HepG2 (cell line): ENCODE data around the gene DUS2. TPM values are rescaled to one million over a fixed set of nuclear protein-coding genes. Genes with fewer than 3 reads are reported as not detected.

Experiments
- CEBPG ChIP-seq: IDR thresholded peaks from 2 replicates; pipeline ENCODE4 v1.6.1; 2016
- FOXC1 ChIP-seq: sonication (generic); formaldehyde crosslinking; IDR thresholded peaks from 2 replicates; pipeline ENCODE4 v1.8.0; 2022; ENCODE audit warnings: mild to moderate bottlenecking, missing genetic modification reagents, borderline replicate concordance
- FOXP1 ChIP-seq, 2 experiments: fragments of 450-650 bp in 1 of 2; IDR thresholded peaks; 2 replicates each; pipeline ENCODE4 v1.6.1; 2017 to 2018; ENCODE audit warnings: antibody characterized with exemption in 1 of 2
- KAT7 ChIP-seq: IDR thresholded peaks from 2 replicates; pipeline ENCODE4 v1.6.1; 2018; ENCODE audit warnings: borderline replicate concordance, missing compliant biosample characterization
- KLF16 ChIP-seq, 2 experiments: sonication (generic) in 1 of 2; formaldehyde crosslinking in 1 of 2; IDR thresholded peaks; 2 replicates each; pipeline versions ENCODE4 v1.6.1 to v1.8.0; 2016 to 2023; ENCODE audit warnings: missing genetic modification reagents in 2 of 2, missing compliant biosample characterization in 1 of 2
- MAX ChIP-seq: IDR thresholded peaks from 2 replicates; pipeline ENCODE4 v1.6.1; 2012; ENCODE audit warnings: inconsistent platforms
- MIER3 ChIP-seq: IDR thresholded peaks from 2 replicates; pipeline ENCODE4 v1.6.1; 2016; ENCODE audit warnings: missing compliant biosample characterization, borderline replicate concordance
- PRDM4 ChIP-seq: sonication (generic); formaldehyde crosslinking; IDR thresholded peaks from 2 replicates; pipeline ENCODE4 v1.9.0; 2021; ENCODE audit warnings: missing genetic modification reagents, borderline replicate concordance
- RAD51 ChIP-seq: fragments of 450-650 bp; IDR thresholded peaks from 2 replicates; pipeline ENCODE4 v1.6.1; 2016; ENCODE audit warnings: borderline replicate concordance
- RXRA ChIP-seq: sonication (generic); formaldehyde crosslinking; IDR thresholded peaks from 2 replicates; pipeline ENCODE4 v1.5.1; 2020; ENCODE audit warnings: missing genetic modification reagents
- SRSF1 ChIP-seq: fragments of 200-400 bp; formaldehyde crosslinking; optimal IDR thresholded peaks from 2 replicates; pipeline ENCODE3; 2017; ENCODE audit warnings: mild to moderate bottlenecking, low read depth, low read length, moderate library complexity
- TAF1 ChIP-seq: sonication (generic); formaldehyde crosslinking; IDR thresholded peaks from 2 replicates; pipeline ENCODE4 v1.4.0; 2020; ENCODE audit warnings: missing genetic modification reagents
- TFAP4 ChIP-seq: sonication (generic); IDR thresholded peaks from 2 replicates; pipeline ENCODE4 v1.6.1; 2016; ENCODE audit warnings: low read depth, borderline replicate concordance
- THAP9 ChIP-seq: sonication (generic); formaldehyde crosslinking; IDR thresholded peaks from 2 replicates; pipeline ENCODE4; 2020; ENCODE audit warnings: missing genetic modification reagents, mild to moderate bottlenecking, borderline replicate concordance
- TRAFD1 ChIP-seq: sonication (generic); formaldehyde crosslinking; IDR thresholded peaks from 2 replicates; pipeline ENCODE4 v1.5.1; 2020; ENCODE audit warnings: missing genetic modification reagents, mild to moderate bottlenecking, borderline replicate concordance
- WIZ ChIP-seq: sonication (generic); formaldehyde crosslinking; IDR thresholded peaks from 2 replicates; pipeline ENCODE4 v1.5.1; 2020; ENCODE audit warnings: mild to moderate bottlenecking, missing genetic modification reagents
- ZNF12 ChIP-seq: sonication (generic); formaldehyde crosslinking; IDR thresholded peaks from 2 replicates; pipeline ENCODE4 v1.5.0; 2020; ENCODE audit warnings: missing genetic modification reagents
- ZNF230 ChIP-seq: sonication (generic); formaldehyde crosslinking; IDR thresholded peaks from 2 replicates; pipeline ENCODE4 v1.4.0; 2020; ENCODE audit warnings: mild to moderate bottlenecking, missing genetic modification reagents
- ZNF24 ChIP-seq: fragments of 450-650 bp; IDR thresholded peaks from 2 replicates; pipeline ENCODE4 v1.6.1; 2017; ENCODE audit warnings: antibody characterized with exemption, mild to moderate bottlenecking
- ZNF33A ChIP-seq: sonication (generic); formaldehyde crosslinking; IDR thresholded peaks from 2 replicates; pipeline ENCODE4 v1.5.1; 2020; ENCODE audit warnings: missing genetic modification reagents, mild to moderate bottlenecking, moderate library complexity, borderline replicate concordance
- ZNF781 ChIP-seq: sonication (generic); formaldehyde crosslinking; IDR thresholded peaks from 2 replicates; pipeline ENCODE4 v1.5.1; 2020; ENCODE audit warnings: borderline replicate concordance, mild to moderate bottlenecking, missing genetic modification reagents; ENCODE audit errors: not compliant biosample characterization
- polyA plus RNA-seq, 8 experiments: library from polyadenylated mRNA; depleted of rRNA in 3 of 8; stranded (reverse) in 7 of 8; unstranded in 1 of 8; fragments of >200 nt; fragmentation: Illumina TruSeq in 4 of 8; extraction: Trizol in 4 of 8; gene quantifications; 2 replicates each; pipeline versions ENCODE4 v1.2.1 to v1.2.3, GENCODE V29; 2011 to 2016; ENCODE audit warnings: low read depth in 4 of 8, missing spikeins in 1 of 8, mixed read lengths in 1 of 8; ENCODE audit not compliant: insufficient read depth in 1 of 8
- total RNA-seq, 5 experiments: library from RNA; depleted of rRNA; stranded (reverse); fragments of >200 nt; fragmentation: Illumina TruSeq; extraction: Trizol; gene quantifications; 2 replicates each; pipeline ENCODE4 v1.2.3, GENCODE V29; 2016; ENCODE audit warnings: low read depth in 1 of 5

The DUS2 gene
- total and polyA plus RNA-seq, 2 of the 13 experiments (the other 11 are each of a cell fraction or from before 2014, with no cell fraction given): 17.8 to 25.1 TPM

- no peak for TF ChIP-seq PRDM4 (CRISPR knock-in tag)
- TF ChIP-seq ZNF33A (CRISPR knock-in tag): no peak
- TF ChIP-seq SRSF1: peak; percentile 29
- peak; percentile 90; the same call in 1 of the 2 replicates for TF ChIP-seq KAT7 (CRISPR knock-in tag)
- TF ChIP-seq CEBPG (CRISPR knock-in tag): peak; percentile 20; the same call in 1 of the 2 replicates
- peak; percentile 94 for TF ChIP-seq WIZ (CRISPR knock-in tag)
- no peak for TF ChIP-seq ZNF12 (CRISPR knock-in tag)
- no peak; the same call in 1 of the 2 replicates for TF ChIP-seq ZNF230 (CRISPR knock-in tag)
- TF ChIP-seq FOXC1: peak; percentile 88
- TF ChIP-seq TAF1 (CRISPR knock-in tag): peak; percentile 44; the same call in 1 of the 2 replicates
- TF ChIP-seq RAD51: no peak
- peak; percentile 81 for TF ChIP-seq MIER3 (CRISPR knock-in tag)
- peak; percentile 74 to 96; a peak in 3 of 4 replicates for TF ChIP-seq KLF16 (CRISPR knock-in tag; IDR thresholded peaks at IDR 0.05)
- no peak for TF ChIP-seq FOXP1 (IDR thresholded peaks at IDR 0.05)
- 0 out of 2 replicates have a peak, but pooled peaks have one; percentile 9 for TF ChIP-seq FOXP1 (CRISPR knock-in tag; IDR thresholded peaks at IDR 0.05)
- peak; percentile 54; the same call in 1 of the 2 replicates for TF ChIP-seq THAP9
- peak; percentile 84 for TF ChIP-seq RXRA (CRISPR knock-in tag)
- no peak for TF ChIP-seq ZNF781
- TF ChIP-seq TRAFD1: no peak; the same call in 1 of the 2 replicates
- peak; percentile 41; the same call in 1 of the 2 replicates for TF ChIP-seq TFAP4
- peak; percentile 34; the same call in 1 of the 2 replicates for TF ChIP-seq ZNF24
- TF ChIP-seq MAX: peak; percentile 87
These were observed 29.7 kb upstream of the DUS2 start (continued) for GRCh38 chr16:67993207-67994039.
